Endothelial cell (in vitro differentiated cells): ENCODE data around the gene MARCHF11. TPM values are rescaled to one million over a fixed set of nuclear protein-coding genes. Genes with fewer than 3 reads are reported as not detected.

Experiments
- DNase-seq: peaks from one replicate; pipeline ENCODE4 v3.0.0; 2021; ENCODE audit warnings: low spot score
- H3K27ac Mint-ChIP-seq: one replicate; pipeline ENCODE4 v1.8.0; 2021; ENCODE audit warnings: mixed read lengths, inconsistent platforms; ENCODE audit not compliant: unreplicated experiment
- H3K27me3 Mint-ChIP-seq: one replicate; pipeline ENCODE4 v1.8.0; 2021; ENCODE audit warnings: mild to moderate bottlenecking, moderate library complexity, mixed read lengths, inconsistent platforms; ENCODE audit not compliant: unreplicated experiment
- H3K36me3 Mint-ChIP-seq: one replicate; pipeline ENCODE4 v1.8.0; 2021; ENCODE audit warnings: mild to moderate bottlenecking, low read depth, mixed read lengths, inconsistent platforms; ENCODE audit not compliant: unreplicated experiment
- H3K4me1 Mint-ChIP-seq: one replicate; pipeline ENCODE4 v1.8.0; 2021; ENCODE audit warnings: mild to moderate bottlenecking, mixed read lengths, inconsistent platforms; ENCODE audit not compliant: unreplicated experiment
- H3K4me3 Mint-ChIP-seq: one replicate; pipeline ENCODE4 v1.8.0; 2021; ENCODE audit warnings: mild to moderate bottlenecking, mixed read lengths, inconsistent platforms; ENCODE audit not compliant: unreplicated experiment
- H3K9me3 Mint-ChIP-seq: one replicate; pipeline ENCODE4 v1.8.0; 2021; ENCODE audit warnings: mixed read lengths, inconsistent platforms; ENCODE audit not compliant: unreplicated experiment
- CTCF ChIP-seq: fragments of 200-600 bp; sonication (generic); IDR thresholded peaks from one replicate; pipeline ENCODE4 v1.5.0; 2021; ENCODE audit warnings: antibody characterized with exemption; ENCODE audit not compliant: unreplicated experiment
- total RNA-seq: library from RNA; stranded (reverse); fragmentation: NEBNext Ultra II Directional; extraction: Animal tissue kit (Norgen Biotek cat#: 25700); gene quantifications from one replicate; pipeline ENCODE4 v1.2.1, GENCODE V29; 2021; ENCODE audit not compliant: unreplicated experiment

Gene MARCHF11
- total RNA-seq, 1 donor from 2014 or later: 2.2 TPM

GRCh38 chr5:16025681-16026080, 153.9 kb downstream of the MARCHF11 start:
- no peaks in the 10 kb centered on the region for H3K4me1 Mint-ChIP-seq
- DNase-seq: no peak
- H3K27me3 Mint-ChIP-seq: no peaks in the 10 kb centered on the region
- H3K9me3 Mint-ChIP-seq: peaks cover 6% of the 10 kb centered on the region
- TF ChIP-seq CTCF: no peak
- H3K27ac Mint-ChIP-seq: no peak overlapping the region
- H3K4me3 Mint-ChIP-seq: no peak overlapping the region
- H3K36me3 Mint-ChIP-seq: no peaks in the 10 kb centered on the region

GRCh38 chr5:16018970-16019369, 160.6 kb downstream of the MARCHF11 start:
- TF ChIP-seq CTCF: no peak
- no peaks in the 10 kb centered on the region for H3K9me3 Mint-ChIP-seq
- no peak overlapping the region for H3K4me3 Mint-ChIP-seq
- no peak overlapping the region for H3K27ac Mint-ChIP-seq
- no peaks in the 10 kb centered on the region for H3K27me3 Mint-ChIP-seq
- H3K36me3 Mint-ChIP-seq: no peaks in the 10 kb centered on the region
- H3K4me1 Mint-ChIP-seq: no peaks in the 10 kb centered on the region
- no peak for DNase-seq

- Mint-ChIP-seq H3K9me3 (no peaks in the 10 kb centered on the region), H3K27me3 (no peaks in the 10 kb centered on the region), H3K36me3 (no peaks in the 10 kb centered on the region), H3K27ac (no peak overlapping the region), H3K4me1 (no peaks in the 10 kb centered on the region), H3K4me3 (no peak overlapping the region)
- DNase-seq: no peak
- no peak for TF ChIP-seq CTCF
Observed at GRCh38 chr5:16017720-16018119, 161.9 kb downstream of the MARCHF11 start.
